CD8-positive, alpha-beta memory T cell (primary cell): ENCODE data around the gene FMO5. TPM values are rescaled to one million over a fixed set of nuclear protein-coding genes. Genes with fewer than 3 reads are reported as not detected.
"Not testable (repeated sequence)": the region's sequence is repeated elsewhere in the genome, so short reads cannot be mapped to it uniquely, and the experiment has no call there.

ENCODE experiments used
- CTCF ChIA-PET: fragments of 350-600 bp; sonication (Branson Sonifier 250); formaldehyde crosslinking; loops from one replicate; lab custom pipeline; 2021; ENCODE audit warnings: antibody characterized with exemption; lab: Charles Lee
- POLR2A ChIA-PET: fragments of 350-600 bp; sonication (Branson Sonifier 250); formaldehyde crosslinking; loops from one replicate; lab custom pipeline; 2021; ENCODE audit warnings: antibody characterized with exemption; lab: Charles Lee
- DNase-seq, 5 donors: peaks; one replicate each; pipeline versions ENCODE4 v3.0.0 to v3.0.0-alpha.2; 2020 to 2022; ENCODE audit warnings: mixed read lengths in 1 of 5
- H3K27ac ChIP-seq: one replicate; pipeline ENCODE4 v1.7.0; 2013; ENCODE audit warnings: low read depth, mild to moderate bottlenecking, low read length, moderate library complexity
- H3K27me3 ChIP-seq: 2 replicates; pipeline ENCODE4 v1.7.0; 2013; ENCODE audit warnings: low read length, mild to moderate bottlenecking; ENCODE audit not compliant: insufficient read depth, poor library complexity, severe bottlenecking
- H3K36me3 ChIP-seq: 2 replicates; pipeline ENCODE4 v1.7.0; 2013; ENCODE audit warnings: mild to moderate bottlenecking, low read length, moderate library complexity; ENCODE audit not compliant: insufficient read depth
- H3K4me1 ChIP-seq: 2 replicates; pipeline ENCODE4 v1.7.0; 2013; ENCODE audit warnings: mild to moderate bottlenecking, low read length, moderate library complexity; ENCODE audit not compliant: insufficient read depth
- H3K4me3 ChIP-seq: 2 replicates; pipeline ENCODE4 v1.7.0; 2013; ENCODE audit warnings: mild to moderate bottlenecking, low read length
- H3K9me3 ChIP-seq: 2 replicates; pipeline ENCODE4 v1.7.0; 2013; ENCODE audit warnings: mild to moderate bottlenecking, low read length
- H3K27ac Mint-ChIP-seq, 8 donors: one replicate each; pipeline ENCODE4 v1.8.0; 2020 to 2021; ENCODE audit warnings: mixed read lengths in 8 of 8, mild to moderate bottlenecking in 6 of 8, inconsistent platforms in 3 of 8, moderate library complexity in 3 of 8
- H3K27me3 Mint-ChIP-seq, 2 donors: one replicate each; pipeline ENCODE4 v1.8.0; 2020 to 2021; ENCODE audit warnings: mixed read lengths in 2 of 2, mild to moderate bottlenecking in 1 of 2, moderate library complexity in 1 of 2
- H3K36me3 Mint-ChIP-seq, 3 donors: one replicate each; pipeline ENCODE4 v1.8.0; 2020 to 2021; ENCODE audit warnings: mixed read lengths in 3 of 3, inconsistent platforms in 1 of 3, mild to moderate bottlenecking in 1 of 3
- H3K4me1 Mint-ChIP-seq, 3 donors: one replicate each; pipeline ENCODE4 v1.8.0; 2020 to 2021; ENCODE audit warnings: mixed read lengths in 3 of 3, inconsistent platforms in 1 of 3, mild to moderate bottlenecking in 1 of 3
- H3K4me3 Mint-ChIP-seq, 7 donors: one replicate each; pipeline ENCODE4 v1.8.0; 2020 to 2021; ENCODE audit warnings: mixed read lengths in 7 of 7, mild to moderate bottlenecking in 6 of 7, moderate library complexity in 4 of 7, inconsistent platforms in 2 of 7
- H3K9me3 Mint-ChIP-seq, 5 donors: one replicate each; pipeline ENCODE4 v1.8.0; 2020 to 2022; ENCODE audit warnings: mixed read lengths in 5 of 5, mild to moderate bottlenecking in 3 of 5, moderate library complexity in 2 of 5, inconsistent platforms in 1 of 5
- polyA plus RNA-seq: library from polyadenylated mRNA; unstranded; fragments of 300-500 nt; fragmentation: Illumina TruSeq; gene quantifications from one replicate; pipeline ENCODE4 v1.2.3, GENCODE V29; 2021
- total RNA-seq, 2 experiments: library from RNA; stranded (reverse); gene quantifications; one replicate each; pipeline ENCODE4 v1.2.3, GENCODE V29; 2021

The FMO5 gene
- total and polyA plus RNA-seq, 3 experiments from 2014 or later: 0.31 to 1.2 (median 0.35) TPM

DNA sequence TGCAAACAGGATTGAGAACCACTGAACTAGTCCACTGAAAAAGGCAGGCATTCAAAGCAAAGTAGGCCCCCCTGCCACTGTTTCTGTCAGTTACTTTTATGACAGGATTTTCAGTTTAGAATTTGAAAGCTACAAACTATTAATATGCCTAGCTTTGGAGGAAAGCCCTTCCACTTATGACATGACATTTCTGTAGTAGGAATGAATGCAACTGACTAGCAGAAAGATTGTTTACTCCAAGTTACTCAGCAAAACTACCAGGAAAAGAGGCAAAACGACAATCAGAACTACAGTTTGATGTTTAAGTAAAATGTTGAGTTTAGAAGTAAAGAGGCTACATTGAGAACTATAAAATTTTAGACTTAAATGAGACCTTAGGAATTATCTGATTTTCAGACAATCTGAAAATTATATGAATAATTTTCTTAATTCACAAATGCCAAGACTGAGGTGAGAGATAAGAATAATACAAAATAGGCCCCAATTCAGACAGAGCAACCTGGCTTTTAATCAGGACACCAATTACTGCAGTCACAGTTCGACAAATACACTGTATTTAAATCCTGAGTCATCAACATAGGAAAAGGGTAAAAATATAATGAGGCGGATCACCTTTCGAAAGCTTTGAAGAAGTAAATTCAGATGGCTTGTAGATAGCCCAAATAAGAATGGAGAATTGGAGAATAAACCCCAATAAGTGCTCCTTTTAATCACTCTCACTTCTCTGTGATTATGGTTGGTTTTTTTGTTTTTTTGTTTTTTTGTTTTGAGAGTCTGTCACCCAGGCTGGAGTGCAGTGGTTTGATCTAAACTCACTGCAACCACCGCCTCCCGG lies 55.1 kb downstream of the FMO5 start:
- peak overlapping the region in 6 of 7 donors; percentile 29 to 99 (median 70) for H3K4me3 Mint-ChIP-seq
- H3K27me3 ChIP-seq: no peaks in the 10 kb centered on the region
- H3K36me3 ChIP-seq: no peaks in the 10 kb centered on the region
- CTCF ChIA-PET: interaction anchor here (4.7 kb wide), 1 partner anchor 72 kb away, joined by 52 read pairs; the partner anchor contains the start of gene CHD1L
- peaks cover 33 to 56% (median 53%) of the 10 kb centered on the region in 3 donors for H3K4me1 Mint-ChIP-seq
- H3K9me3 Mint-ChIP-seq: peaks cover 0 to 2% (median 0%) of the 10 kb centered on the region in 5 donors
- H3K27me3 Mint-ChIP-seq: no peaks in the 10 kb centered on the region
- peak overlapping the region; percentile 38 for H3K27ac ChIP-seq
- H3K4me3 ChIP-seq: no peak overlapping the region
- H3K36me3 Mint-ChIP-seq: peaks cover 1 to 42% (median 15%) of the 10 kb centered on the region in 3 donors
- H3K9me3 ChIP-seq: no peaks in the 10 kb centered on the region
- POLR2A ChIA-PET: no interaction called here
- peaks cover 27% of the 10 kb centered on the region for H3K4me1 ChIP-seq
- peak overlapping the region in 3 of 8 donors; percentile 45 to 48 (median 46) for H3K27ac Mint-ChIP-seq
- no peak for DNase-seq

GRCh38 chr1:147169171-147169570 lies 56.0 kb downstream of the FMO5 start:
- POLR2A ChIA-PET: no interaction called here
- Histone ChIP-seq H3K36me3 (no peaks in the 10 kb centered on the region), H3K27me3 (no peaks in the 10 kb centered on the region), H3K9me3 (no peaks in the 10 kb centered on the region), H3K4me1 (peaks cover 25% of the 10 kb centered on the region), H3K27ac (no peak overlapping the region), H3K4me3 (no peak overlapping the region)
- Mint-ChIP-seq H3K4me1 (peaks cover 31 to 50% (median 48%) of the 10 kb centered on the region in 3 donors), H3K27me3 (no peaks in the 10 kb centered on the region), H3K9me3 (no peaks in the 10 kb centered on the region), H3K27ac (no peak overlapping the region), H3K4me3 (no peak overlapping the region), H3K36me3 (peaks cover 0 to 47% (median 14%) of the 10 kb centered on the region in 3 donors)
- CTCF ChIA-PET: interaction anchor here (1.7 kb wide), 1 partner anchor 73 kb away, joined by 17 read pairs; the partner anchor contains the start of gene CHD1L
- no peak for DNase-seq

GRCh38 chr1:147168626-147169058 lies 56.5 kb downstream of the FMO5 start:
- Histone ChIP-seq H3K27me3 (no peaks in the 10 kb centered on the region), H3K9me3 (no peaks in the 10 kb centered on the region), H3K36me3 (no peaks in the 10 kb centered on the region), H3K4me1 (peaks cover 20% of the 10 kb centered on the region), H3K4me3 (no peak overlapping the region), H3K27ac (no peak overlapping the region)
- Mint-ChIP-seq H3K36me3 (peaks cover 0 to 51% (median 14%) of the 10 kb centered on the region in 3 donors), H3K27me3 (no peaks in the 10 kb centered on the region), H3K27ac (no peak overlapping the region), H3K9me3 (no peaks in the 10 kb centered on the region), H3K4me3 (peak overlapping the region in 1 of 7 donors; percentile 28), H3K4me1 (peaks cover 28 to 45% (median 43%) of the 10 kb centered on the region in 3 donors)
- no peak for DNase-seq
- ChIA-PET POLR2A (no interaction called here), CTCF (interaction anchor here (1.7 kb wide), 1 partner anchor 74 kb away, joined by 17 read pairs; the partner anchor contains the start of gene CHD1L)

- POLR2A ChIA-PET: no interaction called here
- H3K4me1 Mint-ChIP-seq: peaks cover 19 to 34% (median 32%) of the 10 kb centered on the region in 3 donors
- no peak overlapping the region for H3K4me3 ChIP-seq
These were observed 57.8 kb downstream of the FMO5 start for GRCh38 chr1:147167365-147167764.

DNA sequence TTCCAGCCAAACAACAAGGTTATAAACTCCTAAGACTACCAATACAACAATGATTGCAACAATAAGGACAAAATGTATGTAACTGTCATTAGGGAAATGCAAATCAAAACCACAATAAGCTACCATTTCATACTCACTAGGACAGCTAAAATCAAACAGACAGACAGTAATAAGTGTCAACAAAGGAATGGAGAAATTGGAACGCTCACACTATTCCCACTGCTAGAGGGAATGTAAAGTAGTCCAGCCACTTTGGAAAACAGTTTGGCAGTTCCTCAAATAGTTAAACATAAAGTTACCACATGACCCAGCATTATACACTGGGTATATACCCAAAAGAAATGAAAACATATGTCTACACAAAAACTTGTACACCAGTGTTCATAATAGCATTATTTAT lies 62.1 kb downstream of the FMO5 start:
- no peak overlapping the region for H3K27ac Mint-ChIP-seq
- Histone ChIP-seq H3K9me3 (no peaks in the 10 kb centered on the region), H3K4me1 (no peaks in the 10 kb centered on the region), H3K4me3 (no peak overlapping the region), H3K36me3 (peaks cover 27% of the 10 kb centered on the region), H3K27me3 (no peaks in the 10 kb centered on the region), H3K27ac (no peak overlapping the region)
- peaks cover 0 to under 1% (median 0%) of the 10 kb centered on the region in 3 donors for H3K4me1 Mint-ChIP-seq
- POLR2A ChIA-PET: no interaction called here
- no peaks in the 10 kb centered on the region for H3K9me3 Mint-ChIP-seq
- CTCF ChIA-PET: interaction anchor here (1.7 kb wide), 1 partner anchor 9 kb away, joined by 6 read pairs; the partner anchor contains the start of gene PRKAB2
- no peak for DNase-seq
- no peak overlapping the region for H3K4me3 Mint-ChIP-seq
- no peaks in the 10 kb centered on the region for H3K27me3 Mint-ChIP-seq
- H3K36me3 Mint-ChIP-seq: peaks cover 3 to 89% (median 38%) of the 10 kb centered on the region in 3 donors

More at GRCh38 chr1:147167365-147167764, 57.8 kb downstream of the FMO5 start:
- Mint-ChIP-seq H3K9me3 (no peaks in the 10 kb centered on the region), H3K4me3 (no peak overlapping the region), H3K27me3 (no peaks in the 10 kb centered on the region), H3K27ac (peak overlapping the region in 1 of 8 donors; percentile 6), H3K36me3 (peaks cover 0 to 56% (median 18%) of the 10 kb centered on the region in 3 donors)
- Histone ChIP-seq H3K36me3 (no peaks in the 10 kb centered on the region), H3K27ac (no peak overlapping the region), H3K4me1 (peaks cover 15% of the 10 kb centered on the region), H3K9me3 (no peaks in the 10 kb centered on the region), H3K27me3 (no peaks in the 10 kb centered on the region)
- CTCF ChIA-PET: no interaction called here
- no peak for DNase-seq

- H3K27ac Mint-ChIP-seq: no peak overlapping the region
- ChIA-PET CTCF (interaction anchor here (1.1 to 1.7 kb wide), 3 partner anchors 10 to 80 kb away, joined by 3 to 6 read pairs (median 4); partner anchors contain the start of genes CHD1L and PRKAB2), POLR2A (no interaction called here)
These were observed 63.0 kb downstream of the FMO5 start for GRCh38 chr1:147162093-147162492.

GRCh38 chr1:147157116-147157515 lies 68.0 kb downstream of the FMO5 start:
- H3K9me3 ChIP-seq, H3K4me3 Mint-ChIP-seq, H3K27ac ChIP-seq, POLR2A ChIA-PET, DNase-seq, H3K9me3 Mint-ChIP-seq, H3K4me1 ChIP-seq, CTCF ChIA-PET, H3K27me3 Mint-ChIP-seq, H3K27me3 ChIP-seq, H3K4me3 ChIP-seq, H3K4me1 Mint-ChIP-seq: not testable (repeated sequence)
- Mint-ChIP-seq H3K36me3 (peaks cover 6 to 82% (median 40%) of the 10 kb centered on the region in 3 donors), H3K27ac (peak overlapping the region in 2 of 8 donors; percentile 29 to 47)
- H3K36me3 ChIP-seq: peaks cover 28% of the 10 kb centered on the region

More at GRCh38 chr1:147162093-147162492, 63.0 kb downstream of the FMO5 start:
- H3K9me3 Mint-ChIP-seq: no peaks in the 10 kb centered on the region
- no peak overlapping the region for H3K27ac ChIP-seq
- no peaks in the 10 kb centered on the region for H3K27me3 ChIP-seq
- no peak overlapping the region for H3K4me3 Mint-ChIP-seq
- H3K36me3 Mint-ChIP-seq: peaks cover 5 to 92% (median 48%) of the 10 kb centered on the region in 3 donors
- H3K27me3 Mint-ChIP-seq: no peaks in the 10 kb centered on the region
- no peaks in the 10 kb centered on the region for H3K4me1 Mint-ChIP-seq
- DNase-seq: no peak
- no peaks in the 10 kb centered on the region for H3K4me1 ChIP-seq
- H3K4me3 ChIP-seq: no peak overlapping the region
- no peaks in the 10 kb centered on the region for H3K9me3 ChIP-seq
- H3K36me3 ChIP-seq: peaks cover 28% of the 10 kb centered on the region

- Mint-ChIP-seq H3K36me3 (peaks cover 6 to 78% (median 40%) of the 10 kb centered on the region in 3 donors), H3K27me3 (no peaks in the 10 kb centered on the region), H3K4me1 (no peaks in the 10 kb centered on the region), H3K4me3 (no peak overlapping the region), H3K27ac (no peak overlapping the region), H3K9me3 (no peaks in the 10 kb centered on the region)
- H3K4me1 ChIP-seq: no peaks in the 10 kb centered on the region
- DNase-seq: no peak
- no peak overlapping the region for H3K4me3 ChIP-seq
- ChIA-PET POLR2A (no interaction called here), CTCF (no interaction called here)
- H3K9me3 ChIP-seq: no peaks in the 10 kb centered on the region
- no peaks in the 10 kb centered on the region for H3K27me3 ChIP-seq
- no peak overlapping the region for H3K27ac ChIP-seq
- peaks cover 28% of the 10 kb centered on the region for H3K36me3 ChIP-seq
These were observed 68.5 kb downstream of the FMO5 start for GRCh38 chr1:147156642-147157041.
